WTC11 (cell line): Measurements from ENCODE around the gene B3GALT4. TPM values are rescaled to one million over a fixed set of nuclear protein-coding genes. Genes with fewer than 3 reads are reported as not detected.

Experiments
- CREB1 ChIP-seq: sonication (generic); formaldehyde crosslinking; IDR thresholded peaks from 2 replicates; pipeline ENCODE4 v1.8.0; 2023; ENCODE audit warnings: mild to moderate bottlenecking, missing genetic modification reagents
- EMX1 ChIP-seq: fragments of 250-450 bp; sonication (Bioruptor Pico); IDR thresholded peaks from 2 replicates; pipeline ENCODE4 v1.8.0; 2021; ENCODE audit warnings: mild to moderate bottlenecking
- FOXK1 ChIP-seq: sonication (generic); formaldehyde crosslinking; IDR thresholded peaks from 2 replicates; pipeline ENCODE4 v1.8.0; 2022; ENCODE audit warnings: mild to moderate bottlenecking, moderate library complexity, missing genetic modification reagents
- GRHL2 ChIP-seq: fragments of 250-450 bp; sonication (Bioruptor Pico); IDR thresholded peaks from 2 replicates; pipeline ENCODE4 v1.8.0; 2022; ENCODE audit warnings: mild to moderate bottlenecking, moderate library complexity; ENCODE audit not compliant: insufficient replicate concordance, severe bottlenecking
- HMGA2 ChIP-seq: fragments of 250-450 bp; sonication (Bioruptor Pico); IDR thresholded peaks from 2 replicates; pipeline ENCODE4 v1.4.0; 2021; ENCODE audit warnings: mild to moderate bottlenecking, moderate library complexity
- JUN ChIP-seq: sonication (generic); formaldehyde crosslinking; IDR thresholded peaks from 2 replicates; pipeline ENCODE4 v1.8.0; 2023; ENCODE audit warnings: mild to moderate bottlenecking, missing genetic modification reagents
- MYBL2 ChIP-seq: sonication (generic); formaldehyde crosslinking; IDR thresholded peaks from 2 replicates; pipeline ENCODE4 v1.8.1; 2023; ENCODE audit warnings: mild to moderate bottlenecking, moderate library complexity, missing genetic modification reagents
- NFE2L1 ChIP-seq: sonication (generic); formaldehyde crosslinking; IDR thresholded peaks from 2 replicates; pipeline ENCODE4 v1.8.1; 2023; ENCODE audit warnings: missing genetic modification reagents
- NR1H2 ChIP-seq: sonication (generic); formaldehyde crosslinking; IDR thresholded peaks from 2 replicates; pipeline ENCODE4 v1.9.0; 2021; ENCODE audit warnings: mild to moderate bottlenecking, moderate library complexity, missing genetic modification reagents
- NR2C2 ChIP-seq: sonication (generic); formaldehyde crosslinking; IDR thresholded peaks from 2 replicates; pipeline ENCODE4 v1.8.0; 2022; ENCODE audit warnings: mild to moderate bottlenecking, missing genetic modification reagents
- PRRX2 ChIP-seq: fragments of 250-450 bp; sonication (Bioruptor Pico); IDR thresholded peaks from 2 replicates; pipeline ENCODE4 v1.8.0; 2021; ENCODE audit warnings: mild to moderate bottlenecking
- RORB ChIP-seq: fragments of 250-450 bp; sonication (Bioruptor Pico); IDR thresholded peaks from 2 replicates; pipeline ENCODE4 v1.9.0; 2021; ENCODE audit warnings: mild to moderate bottlenecking
- SMAD4 ChIP-seq: sonication (generic); formaldehyde crosslinking; IDR thresholded peaks from 2 replicates; pipeline ENCODE4 v1.8.0; 2022; ENCODE audit warnings: mild to moderate bottlenecking, missing genetic modification reagents
- TP53 ChIP-seq: sonication (generic); formaldehyde crosslinking; IDR thresholded peaks from 2 replicates; pipeline ENCODE4 v1.8.1; 2023; ENCODE audit warnings: mild to moderate bottlenecking, missing genetic modification reagents
- ZBTB21 ChIP-seq: sonication (generic); formaldehyde crosslinking; IDR thresholded peaks from 2 replicates; pipeline ENCODE4 v1.8.1; 2023; ENCODE audit warnings: mild to moderate bottlenecking, missing genetic modification reagents, borderline replicate concordance
- ZNF416 ChIP-seq: fragments of 250-450 bp; sonication (Bioruptor Pico); IDR thresholded peaks from 2 replicates; pipeline ENCODE4 v1.9.0; 2021; ENCODE audit warnings: mild to moderate bottlenecking, inconsistent platforms
- ZNF423 ChIP-seq: fragments of 250-450 bp; sonication (Bioruptor Pico); IDR thresholded peaks from 2 replicates; pipeline ENCODE4 v2.1.2; 2022; ENCODE audit warnings: mild to moderate bottlenecking, moderate library complexity
- total RNA-seq: library from RNA; stranded (reverse); gene quantifications from 3 replicates; pipeline ENCODE4 v1.2.3, GENCODE V29; 2021
- TF ChIP-seq, protein P1 (sequence below): sonication (generic); formaldehyde crosslinking; IDR thresholded peaks from 2 replicates; pipeline ENCODE4 v1.8.0; 2022; ENCODE audit warnings: mild to moderate bottlenecking, missing genetic modification reagents
- TF ChIP-seq, protein P2 (sequence below): sonication (generic); formaldehyde crosslinking; IDR thresholded peaks from 2 replicates; pipeline ENCODE4 v1.8.0; 2022; ENCODE audit warnings: mild to moderate bottlenecking, missing genetic modification reagents
- TF ChIP-seq, protein P3 (sequence below): sonication (generic); formaldehyde crosslinking; IDR thresholded peaks from 2 replicates; pipeline ENCODE4 v1.8.1; 2023; ENCODE audit warnings: mild to moderate bottlenecking, missing genetic modification reagents, moderate library complexity
- TF ChIP-seq, protein P4 (sequence below): sonication (generic); formaldehyde crosslinking; IDR thresholded peaks from 2 replicates; pipeline ENCODE4 v1.8.0; 2022; ENCODE audit warnings: mild to moderate bottlenecking, missing genetic modification reagents
- TF ChIP-seq, protein P5 (sequence below): fragments of 250-450 bp; sonication (Bioruptor Pico); IDR thresholded peaks from 2 replicates; pipeline ENCODE4 v2.1.2; 2022; ENCODE audit warnings: mild to moderate bottlenecking, moderate library complexity
- TF ChIP-seq, protein P6 (sequence below): fragments of 250-450 bp; sonication (Bioruptor Pico); IDR thresholded peaks from 2 replicates; pipeline ENCODE4 v1.9.0; 2021; ENCODE audit warnings: mild to moderate bottlenecking
- TF ChIP-seq, protein P7 (sequence below): sonication (generic); formaldehyde crosslinking; conservative IDR thresholded peaks from 2 replicates; pipeline ENCODE4 v1.8.1; 2022; ENCODE audit warnings: mild to moderate bottlenecking, missing genetic modification reagents
- TF ChIP-seq, protein P8 (sequence below): sonication (generic); formaldehyde crosslinking; IDR thresholded peaks from 2 replicates; pipeline ENCODE4 v1.8.0; 2022; ENCODE audit warnings: missing genetic modification reagents
- TF ChIP-seq, protein P9 (sequence below): fragments of 250-450 bp; sonication (Bioruptor Pico); IDR thresholded peaks from 2 replicates; pipeline ENCODE4 v1.9.0; 2021; ENCODE audit warnings: mild to moderate bottlenecking

B3GALT4 gene
- total RNA-seq, 1 experiment from 2014 or later: 4.1 TPM

DNA sequence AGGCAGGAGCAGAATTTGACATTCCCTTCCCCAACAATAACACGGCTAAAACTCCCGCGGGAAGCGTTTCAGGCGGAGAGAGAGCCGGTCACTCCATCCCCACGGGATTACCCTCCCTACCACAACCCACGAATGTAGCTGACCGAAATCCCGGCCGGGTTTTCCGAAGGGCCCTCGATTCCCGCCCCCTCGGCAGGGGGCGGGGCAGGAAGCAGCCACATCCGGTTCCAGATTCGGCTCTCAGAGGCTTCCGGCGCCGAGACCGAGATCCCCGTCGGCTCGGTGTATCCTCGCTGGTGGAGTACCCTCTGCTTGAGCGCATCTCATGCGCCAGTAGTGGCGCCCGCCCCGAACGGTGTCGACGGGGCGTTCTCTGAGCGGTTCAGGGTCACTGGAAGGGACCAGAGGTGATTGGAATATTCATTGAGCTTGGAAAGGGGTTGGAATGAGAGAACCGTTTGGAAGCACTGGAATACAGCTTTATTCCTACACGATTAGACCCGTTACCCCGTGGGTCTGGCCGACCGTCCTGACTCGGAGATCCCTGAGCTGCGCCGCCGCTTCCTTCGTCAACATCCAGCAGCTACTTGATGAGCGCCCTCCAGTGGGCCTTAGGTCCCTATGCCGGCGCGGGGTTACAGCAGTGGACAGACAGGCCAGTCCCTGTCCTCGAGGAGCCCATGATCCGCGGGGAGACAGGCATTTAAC, 22.5 kb downstream of the B3GALT4 start (continued):
- TF ChIP-seq, protein P1, sequence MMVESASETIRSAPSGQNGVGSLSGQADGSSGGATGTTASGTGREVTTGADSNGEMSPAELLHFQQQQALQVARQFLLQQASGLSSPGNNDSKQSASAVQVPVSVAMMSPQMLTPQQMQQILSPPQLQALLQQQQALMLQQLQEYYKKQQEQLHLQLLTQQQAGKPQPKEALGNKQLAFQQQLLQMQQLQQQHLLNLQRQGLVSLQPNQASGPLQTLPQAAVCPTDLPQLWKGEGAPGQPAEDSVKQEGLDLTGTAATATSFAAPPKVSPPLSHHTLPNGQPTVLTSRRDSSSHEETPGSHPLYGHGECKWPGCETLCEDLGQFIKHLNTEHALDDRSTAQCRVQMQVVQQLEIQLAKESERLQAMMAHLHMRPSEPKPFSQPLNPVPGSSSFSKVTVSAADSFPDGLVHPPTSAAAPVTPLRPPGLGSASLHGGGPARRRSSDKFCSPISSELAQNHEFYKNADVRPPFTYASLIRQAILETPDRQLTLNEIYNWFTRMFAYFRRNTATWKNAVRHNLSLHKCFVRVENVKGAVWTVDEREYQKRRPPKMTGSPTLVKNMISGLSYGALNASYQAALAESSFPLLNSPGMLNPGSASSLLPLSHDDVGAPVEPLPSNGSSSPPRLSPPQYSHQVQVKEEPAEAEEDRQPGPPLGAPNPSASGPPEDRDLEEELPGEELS (CRISPR knock-in tag): 0 out of 2 replicates have a peak, but pooled peaks have one; percentile 69
- TF ChIP-seq ZNF423 (CRISPR knock-in tag): no peak
- TF ChIP-seq, protein P2, sequence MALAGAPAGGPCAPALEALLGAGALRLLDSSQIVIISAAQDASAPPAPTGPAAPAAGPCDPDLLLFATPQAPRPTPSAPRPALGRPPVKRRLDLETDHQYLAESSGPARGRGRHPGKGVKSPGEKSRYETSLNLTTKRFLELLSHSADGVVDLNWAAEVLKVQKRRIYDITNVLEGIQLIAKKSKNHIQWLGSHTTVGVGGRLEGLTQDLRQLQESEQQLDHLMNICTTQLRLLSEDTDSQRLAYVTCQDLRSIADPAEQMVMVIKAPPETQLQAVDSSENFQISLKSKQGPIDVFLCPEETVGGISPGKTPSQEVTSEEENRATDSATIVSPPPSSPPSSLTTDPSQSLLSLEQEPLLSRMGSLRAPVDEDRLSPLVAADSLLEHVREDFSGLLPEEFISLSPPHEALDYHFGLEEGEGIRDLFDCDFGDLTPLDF (CRISPR knock-in tag): no peak
- TF ChIP-seq MYBL2 (CRISPR knock-in tag): 0 out of 2 replicates have a peak, but pooled peaks have one; percentile 52
- TF ChIP-seq, protein P3, sequence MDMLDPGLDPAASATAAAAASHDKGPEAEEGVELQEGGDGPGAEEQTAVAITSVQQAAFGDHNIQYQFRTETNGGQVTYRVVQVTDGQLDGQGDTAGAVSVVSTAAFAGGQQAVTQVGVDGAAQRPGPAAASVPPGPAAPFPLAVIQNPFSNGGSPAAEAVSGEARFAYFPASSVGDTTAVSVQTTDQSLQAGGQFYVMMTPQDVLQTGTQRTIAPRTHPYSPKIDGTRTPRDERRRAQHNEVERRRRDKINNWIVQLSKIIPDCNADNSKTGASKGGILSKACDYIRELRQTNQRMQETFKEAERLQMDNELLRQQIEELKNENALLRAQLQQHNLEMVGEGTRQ (CRISPR knock-in tag): no peak
- no peak for TF ChIP-seq NR2C2 (CRISPR knock-in tag)
- TF ChIP-seq PRRX2 (CRISPR knock-in tag): no peak
- no peak for TF ChIP-seq TP53 (CRISPR knock-in tag)
- TF ChIP-seq, protein P4, sequence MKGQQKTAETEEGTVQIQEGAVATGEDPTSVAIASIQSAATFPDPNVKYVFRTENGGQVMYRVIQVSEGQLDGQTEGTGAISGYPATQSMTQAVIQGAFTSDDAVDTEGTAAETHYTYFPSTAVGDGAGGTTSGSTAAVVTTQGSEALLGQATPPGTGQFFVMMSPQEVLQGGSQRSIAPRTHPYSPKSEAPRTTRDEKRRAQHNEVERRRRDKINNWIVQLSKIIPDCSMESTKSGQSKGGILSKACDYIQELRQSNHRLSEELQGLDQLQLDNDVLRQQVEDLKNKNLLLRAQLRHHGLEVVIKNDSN (CRISPR knock-in tag): no peak
- TF ChIP-seq JUN: no peak
- TF ChIP-seq NFE2L1 (CRISPR knock-in tag): no peak; the same call in 1 of the 2 replicates
- TF ChIP-seq, protein P5, sequence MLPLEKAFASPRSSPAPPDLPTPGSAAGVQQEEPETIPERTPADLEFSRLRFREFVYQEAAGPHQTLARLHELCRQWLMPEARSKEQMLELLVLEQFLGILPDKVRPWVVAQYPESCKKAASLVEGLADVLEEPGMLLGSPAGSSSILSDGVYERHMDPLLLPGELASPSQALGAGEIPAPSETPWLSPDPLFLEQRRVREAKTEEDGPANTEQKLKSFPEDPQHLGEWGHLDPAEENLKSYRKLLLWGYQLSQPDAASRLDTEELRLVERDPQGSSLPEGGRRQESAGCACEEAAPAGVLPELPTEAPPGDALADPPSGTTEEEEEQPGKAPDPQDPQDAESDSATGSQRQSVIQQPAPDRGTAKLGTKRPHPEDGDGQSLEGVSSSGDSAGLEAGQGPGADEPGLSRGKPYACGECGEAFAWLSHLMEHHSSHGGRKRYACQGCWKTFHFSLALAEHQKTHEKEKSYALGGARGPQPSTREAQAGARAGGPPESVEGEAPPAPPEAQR: no peak
- TF ChIP-seq NR1H2 (CRISPR knock-in tag): no peak
- TF ChIP-seq, protein P6, sequence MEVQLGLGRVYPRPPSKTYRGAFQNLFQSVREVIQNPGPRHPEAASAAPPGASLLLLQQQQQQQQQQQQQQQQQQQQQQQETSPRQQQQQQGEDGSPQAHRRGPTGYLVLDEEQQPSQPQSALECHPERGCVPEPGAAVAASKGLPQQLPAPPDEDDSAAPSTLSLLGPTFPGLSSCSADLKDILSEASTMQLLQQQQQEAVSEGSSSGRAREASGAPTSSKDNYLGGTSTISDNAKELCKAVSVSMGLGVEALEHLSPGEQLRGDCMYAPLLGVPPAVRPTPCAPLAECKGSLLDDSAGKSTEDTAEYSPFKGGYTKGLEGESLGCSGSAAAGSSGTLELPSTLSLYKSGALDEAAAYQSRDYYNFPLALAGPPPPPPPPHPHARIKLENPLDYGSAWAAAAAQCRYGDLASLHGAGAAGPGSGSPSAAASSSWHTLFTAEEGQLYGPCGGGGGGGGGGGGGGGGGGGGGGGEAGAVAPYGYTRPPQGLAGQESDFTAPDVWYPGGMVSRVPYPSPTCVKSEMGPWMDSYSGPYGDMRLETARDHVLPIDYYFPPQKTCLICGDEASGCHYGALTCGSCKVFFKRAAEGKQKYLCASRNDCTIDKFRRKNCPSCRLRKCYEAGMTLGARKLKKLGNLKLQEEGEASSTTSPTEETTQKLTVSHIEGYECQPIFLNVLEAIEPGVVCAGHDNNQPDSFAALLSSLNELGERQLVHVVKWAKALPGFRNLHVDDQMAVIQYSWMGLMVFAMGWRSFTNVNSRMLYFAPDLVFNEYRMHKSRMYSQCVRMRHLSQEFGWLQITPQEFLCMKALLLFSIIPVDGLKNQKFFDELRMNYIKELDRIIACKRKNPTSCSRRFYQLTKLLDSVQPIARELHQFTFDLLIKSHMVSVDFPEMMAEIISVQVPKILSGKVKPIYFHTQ (CRISPR knock-in tag): no peak
- TF ChIP-seq GRHL2: no peak
- TF ChIP-seq SMAD4 (CRISPR knock-in tag): no peak
- TF ChIP-seq RORB (CRISPR knock-in tag): no peak
- no peak for TF ChIP-seq ZBTB21
- peak; percentile 53; the same call in 1 of the 2 replicates for TF ChIP-seq FOXK1
- TF ChIP-seq, protein P7, sequence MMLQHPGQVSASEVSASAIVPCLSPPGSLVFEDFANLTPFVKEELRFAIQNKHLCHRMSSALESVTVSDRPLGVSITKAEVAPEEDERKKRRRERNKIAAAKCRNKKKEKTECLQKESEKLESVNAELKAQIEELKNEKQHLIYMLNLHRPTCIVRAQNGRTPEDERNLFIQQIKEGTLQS (CRISPR knock-in tag): no peak
- TF ChIP-seq, protein P8, sequence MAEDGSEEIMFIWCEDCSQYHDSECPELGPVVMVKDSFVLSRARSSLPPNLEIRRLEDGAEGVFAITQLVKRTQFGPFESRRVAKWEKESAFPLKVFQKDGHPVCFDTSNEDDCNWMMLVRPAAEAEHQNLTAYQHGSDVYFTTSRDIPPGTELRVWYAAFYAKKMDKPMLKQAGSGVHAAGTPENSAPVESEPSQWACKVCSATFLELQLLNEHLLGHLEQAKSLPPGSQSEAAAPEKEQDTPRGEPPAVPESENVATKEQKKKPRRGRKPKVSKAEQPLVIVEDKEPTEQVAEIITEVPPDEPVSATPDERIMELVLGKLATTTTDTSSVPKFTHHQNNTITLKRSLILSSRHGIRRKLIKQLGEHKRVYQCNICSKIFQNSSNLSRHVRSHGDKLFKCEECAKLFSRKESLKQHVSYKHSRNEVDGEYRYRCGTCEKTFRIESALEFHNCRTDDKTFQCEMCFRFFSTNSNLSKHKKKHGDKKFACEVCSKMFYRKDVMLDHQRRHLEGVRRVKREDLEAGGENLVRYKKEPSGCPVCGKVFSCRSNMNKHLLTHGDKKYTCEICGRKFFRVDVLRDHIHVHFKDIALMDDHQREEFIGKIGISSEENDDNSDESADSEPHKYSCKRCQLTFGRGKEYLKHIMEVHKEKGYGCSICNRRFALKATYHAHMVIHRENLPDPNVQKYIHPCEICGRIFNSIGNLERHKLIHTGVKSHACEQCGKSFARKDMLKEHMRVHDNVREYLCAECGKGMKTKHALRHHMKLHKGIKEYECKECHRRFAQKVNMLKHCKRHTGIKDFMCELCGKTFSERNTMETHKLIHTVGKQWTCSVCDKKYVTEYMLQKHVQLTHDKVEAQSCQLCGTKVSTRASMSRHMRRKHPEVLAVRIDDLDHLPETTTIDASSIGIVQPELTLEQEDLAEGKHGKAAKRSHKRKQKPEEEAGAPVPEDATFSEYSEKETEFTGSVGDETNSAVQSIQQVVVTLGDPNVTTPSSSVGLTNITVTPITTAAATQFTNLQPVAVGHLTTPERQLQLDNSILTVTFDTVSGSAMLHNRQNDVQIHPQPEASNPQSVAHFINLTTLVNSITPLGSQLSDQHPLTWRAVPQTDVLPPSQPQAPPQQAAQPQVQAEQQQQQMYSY (CRISPR knock-in tag): peak; percentile 97
- no peak for TF ChIP-seq HMGA2
- TF ChIP-seq ZNF416 (CRISPR knock-in tag): no peak
- peak; percentile 30; the same call in 1 of the 2 replicates for TF ChIP-seq CREB1
- TF ChIP-seq, protein P9, sequence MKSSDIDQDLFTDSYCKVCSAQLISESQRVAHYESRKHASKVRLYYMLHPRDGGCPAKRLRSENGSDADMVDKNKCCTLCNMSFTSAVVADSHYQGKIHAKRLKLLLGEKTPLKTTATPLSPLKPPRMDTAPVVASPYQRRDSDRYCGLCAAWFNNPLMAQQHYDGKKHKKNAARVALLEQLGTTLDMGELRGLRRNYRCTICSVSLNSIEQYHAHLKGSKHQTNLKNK (CRISPR knock-in tag): no peak
- TF ChIP-seq EMX1 (CRISPR knock-in tag): no peak
